Muscle layer of duodenum (tissue), 2 donors: ENCODE measurements around the gene ACER3.

Experiments
- H3K27ac ChIP-seq: one replicate; pipeline ENCODE4 v1.7.0; 2013; ENCODE audit warnings: mild to moderate bottlenecking, low read length
- H3K27me3 ChIP-seq: one replicate; pipeline ENCODE4 v1.7.0; 2013; ENCODE audit warnings: low read depth, mild to moderate bottlenecking, control low read depth, low read length
- H3K36me3 ChIP-seq, 2 donors: one replicate each; pipeline ENCODE4 v1.7.0; 2013; ENCODE audit warnings: low read length in 2 of 2, control low read depth in 1 of 2, mild to moderate bottlenecking in 1 of 2; ENCODE audit not compliant: insufficient read depth in 2 of 2, control insufficient read depth in 1 of 2
- H3K4me1 ChIP-seq, 2 donors: one replicate each; pipeline ENCODE4 v1.7.0; 2013; ENCODE audit warnings: low read length in 2 of 2, mild to moderate bottlenecking in 2 of 2, control low read depth in 1 of 2, moderate library complexity in 1 of 2; ENCODE audit not compliant: insufficient read depth in 2 of 2, control insufficient read depth in 1 of 2
- H3K4me3 ChIP-seq, 2 donors: one replicate each; pipeline ENCODE4 v1.7.0; 2013; ENCODE audit warnings: low read length in 2 of 2, low read depth in 1 of 2, mild to moderate bottlenecking in 1 of 2
- H3K9me3 ChIP-seq, 2 donors: one replicate each; pipeline ENCODE4 v1.7.0; 2013; ENCODE audit warnings: low read length in 2 of 2, control low read depth in 1 of 2, mild to moderate bottlenecking in 1 of 2; ENCODE audit not compliant: control insufficient read depth in 1 of 2
- donor health status: healthy.

The ACER3 gene

GRCh38 chr11:76978239-76978638 lies 117.5 kb downstream of the ACER3 start:
- H3K4me1 ChIP-seq: no peaks in the 10 kb centered on the region
- H3K4me3 ChIP-seq: no peak overlapping the region

GRCh38 chr11:76978818-76979217 lies 118.1 kb downstream of the ACER3 start:
- no peak overlapping the region for H3K27ac ChIP-seq
- peaks cover 0 to 14% of the 10 kb centered on the region in 2 donors for H3K36me3 ChIP-seq
- no peaks in the 10 kb centered on the region for H3K4me1 ChIP-seq
- H3K4me3 ChIP-seq: no peak overlapping the region
- H3K9me3 ChIP-seq: no peaks in the 10 kb centered on the region
- H3K27me3 ChIP-seq: no peaks in the 10 kb centered on the region

More at GRCh38 chr11:76978239-76978638, 117.5 kb downstream of the ACER3 start:
- H3K27ac ChIP-seq: no peak overlapping the region
- H3K9me3 ChIP-seq: no peaks in the 10 kb centered on the region
- H3K27me3 ChIP-seq: no peaks in the 10 kb centered on the region
- H3K36me3 ChIP-seq: peaks cover 0 to 14% of the 10 kb centered on the region in 2 donors

DNA sequence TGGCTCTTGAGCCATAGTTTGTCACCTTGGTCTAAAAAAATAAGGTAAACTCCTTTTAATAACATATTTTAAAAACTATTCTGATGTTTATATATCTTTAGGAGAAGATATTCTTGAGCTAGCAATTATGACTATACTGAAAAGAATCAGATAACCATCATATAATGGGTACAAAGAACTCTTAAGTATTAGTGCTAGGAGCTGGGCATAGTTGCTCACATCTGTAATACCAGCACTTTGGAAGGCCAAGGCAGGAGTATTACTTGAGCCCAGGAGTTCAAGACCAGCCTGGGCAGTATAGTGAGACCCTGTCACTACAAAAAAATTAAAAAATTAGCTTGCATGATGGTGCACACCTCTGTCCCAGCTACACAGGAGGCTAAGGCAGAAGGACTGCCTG lies 119.5 kb downstream of the ACER3 start:
- Histone ChIP-seq H3K9me3 (no peaks in the 10 kb centered on the region), H3K36me3 (peaks cover 0 to 14% of the 10 kb centered on the region in 2 donors), H3K27me3 (no peaks in the 10 kb centered on the region), H3K4me3 (no peak overlapping the region), H3K4me1 (no peaks in the 10 kb centered on the region), H3K27ac (no peak overlapping the region)

DNA sequence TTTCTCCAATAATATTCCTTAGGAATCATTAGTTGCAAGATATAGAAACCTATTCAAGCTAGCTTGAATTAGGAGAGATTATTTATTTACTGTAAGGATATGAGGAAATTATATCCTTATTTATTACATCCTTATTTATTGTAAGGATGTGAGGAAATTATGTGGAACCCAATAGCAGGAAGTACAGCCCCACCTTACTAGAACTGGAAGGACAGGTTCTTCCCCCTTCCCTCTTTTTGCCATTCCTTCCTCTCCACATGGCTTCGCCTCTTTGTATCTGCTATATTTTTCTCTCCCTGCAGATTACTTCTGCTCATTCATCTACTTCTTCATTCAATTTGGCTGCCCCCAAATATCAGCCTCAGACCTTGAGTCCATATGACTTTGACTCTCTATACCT lies 124.0 kb downstream of the ACER3 start:
- Histone ChIP-seq H3K4me1 (no peaks in the 10 kb centered on the region), H3K36me3 (peaks cover 0 to 4% of the 10 kb centered on the region in 2 donors), H3K4me3 (no peak overlapping the region), H3K9me3 (no peaks in the 10 kb centered on the region), H3K27me3 (no peaks in the 10 kb centered on the region), H3K27ac (no peak overlapping the region)

DNA sequence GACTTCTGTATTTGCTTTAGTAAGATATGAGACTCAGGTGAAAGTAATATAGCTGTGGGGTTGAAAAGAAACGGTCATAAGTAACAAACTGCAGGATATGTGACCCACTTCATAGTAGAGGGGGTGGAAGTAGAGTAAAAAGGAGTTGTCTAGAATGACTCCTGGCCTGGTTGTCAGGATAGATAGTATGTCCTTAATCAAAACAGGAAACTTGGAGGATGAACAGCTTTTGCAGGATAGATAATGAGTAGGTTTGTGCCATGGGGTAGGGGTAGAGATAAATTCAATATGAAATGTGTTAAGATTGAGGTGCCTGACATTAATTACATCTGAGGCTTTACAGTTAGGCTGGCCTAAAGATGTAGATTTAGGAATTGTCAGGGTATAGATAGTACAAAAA lies 126.5 kb downstream of the ACER3 start:
- Histone ChIP-seq H3K27me3 (no peaks in the 10 kb centered on the region), H3K9me3 (no peaks in the 10 kb centered on the region), H3K4me1 (no peaks in the 10 kb centered on the region), H3K4me3 (no peak overlapping the region), H3K27ac (no peak overlapping the region), H3K36me3 (peaks cover 0 to 12% of the 10 kb centered on the region in 2 donors)

DNA sequence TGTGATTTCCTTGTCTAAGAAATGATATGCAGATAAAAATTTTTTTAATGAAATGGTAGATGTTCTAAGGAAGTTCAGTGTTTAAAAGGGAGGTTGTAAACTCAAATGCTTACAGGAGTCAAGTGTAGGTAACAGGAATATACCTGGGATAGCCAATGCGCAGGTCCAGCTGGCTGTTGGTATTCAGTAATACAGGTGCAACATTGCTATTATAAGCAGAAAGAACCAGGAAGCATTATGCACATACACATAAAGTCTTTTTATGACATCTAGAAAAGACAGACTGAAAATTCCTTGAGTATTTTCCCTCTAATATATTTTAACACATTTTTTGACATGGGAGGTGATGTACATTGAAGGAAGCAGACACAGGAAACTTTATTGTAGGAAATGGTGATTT lies 129.9 kb downstream of the ACER3 start:
- Histone ChIP-seq H3K4me3 (no peak overlapping the region), H3K27ac (no peak overlapping the region), H3K36me3 (peaks cover 9 to 12% of the 10 kb centered on the region in 2 donors)

DNA sequence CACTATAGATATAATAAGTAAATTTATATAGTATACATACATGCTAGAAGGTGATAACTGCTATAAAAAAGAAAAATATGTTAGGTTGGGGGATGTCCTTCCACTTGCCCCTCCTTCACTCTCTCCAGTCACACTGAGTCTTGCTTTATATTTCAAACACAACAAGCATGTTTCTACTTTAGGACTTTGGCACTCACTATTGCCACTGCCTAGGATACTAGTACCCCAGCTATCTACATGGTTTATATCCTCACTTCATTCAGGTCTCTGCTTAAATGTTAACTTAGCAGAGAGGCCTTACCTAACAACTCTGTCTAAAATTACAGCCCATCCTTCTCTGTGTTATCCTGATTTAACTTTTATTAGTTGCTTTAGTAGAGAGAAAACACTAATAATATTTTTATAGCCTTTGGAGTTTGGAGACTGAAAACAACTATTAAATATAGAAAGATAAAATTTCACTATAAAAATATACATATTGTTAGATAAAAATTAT lies 134.4 kb downstream of the ACER3 start:
- no peak overlapping the region for H3K27ac ChIP-seq
- H3K27me3 ChIP-seq: no peaks in the 10 kb centered on the region
- H3K4me3 ChIP-seq: no peak overlapping the region
- H3K4me1 ChIP-seq: no peaks in the 10 kb centered on the region
- peaks cover 6 to 25% of the 10 kb centered on the region in 2 donors for H3K36me3 ChIP-seq
- peaks cover 0 to 6% of the 10 kb centered on the region in 2 donors for H3K9me3 ChIP-seq

More for the DNA sequence above, 129.9 kb downstream of the ACER3 start:
- H3K9me3 ChIP-seq: no peaks in the 10 kb centered on the region
- no peaks in the 10 kb centered on the region for H3K27me3 ChIP-seq
- no peaks in the 10 kb centered on the region for H3K4me1 ChIP-seq

DNA sequence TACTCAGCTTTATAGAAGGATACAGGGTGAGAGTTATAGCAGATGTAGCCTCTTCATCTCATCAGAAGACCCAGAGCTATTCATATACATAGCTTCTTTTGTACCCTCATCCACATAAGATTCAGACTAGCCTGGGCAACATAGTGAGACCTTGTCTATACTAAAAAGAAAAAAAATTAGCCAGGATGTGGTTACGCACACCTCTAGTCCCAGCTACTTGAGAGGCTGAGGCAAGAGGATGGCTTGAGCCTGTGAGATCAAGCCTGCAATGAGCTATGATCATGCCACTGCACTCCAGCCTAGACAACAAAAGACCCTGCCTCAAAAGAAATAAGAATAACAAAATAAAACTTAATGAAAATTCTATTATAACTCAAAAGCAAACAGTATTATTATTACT lies 136.8 kb downstream of the ACER3 start:
- no peak overlapping the region for H3K4me3 ChIP-seq
- peaks cover 0 to 6% of the 10 kb centered on the region in 2 donors for H3K9me3 ChIP-seq
- peaks cover 3 to 25% of the 10 kb centered on the region in 2 donors for H3K36me3 ChIP-seq
- no peaks in the 10 kb centered on the region for H3K4me1 ChIP-seq
- no peaks in the 10 kb centered on the region for H3K27me3 ChIP-seq
- H3K27ac ChIP-seq: no peak overlapping the region

DNA sequence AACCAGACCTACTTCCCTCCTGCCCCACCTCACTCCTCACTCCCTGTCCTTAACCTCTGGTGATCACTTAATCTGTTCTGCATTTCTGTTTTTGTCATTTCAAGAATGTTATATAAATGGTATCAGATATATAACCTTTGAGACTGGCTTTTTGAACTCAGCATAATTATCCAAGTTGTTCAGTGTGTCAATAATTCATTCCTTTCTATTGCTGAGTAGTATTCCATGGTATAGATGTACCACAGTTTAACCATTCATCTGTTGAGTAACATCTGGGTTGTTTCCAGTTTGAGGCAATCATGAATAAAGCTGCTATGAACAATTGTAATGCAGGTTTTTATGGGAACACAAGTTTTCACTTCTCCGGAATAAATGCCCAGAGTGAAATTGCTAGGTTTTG lies 138.9 kb downstream of the ACER3 start:
- Histone ChIP-seq H3K36me3 (peaks cover 3 to 15% of the 10 kb centered on the region in 2 donors), H3K27me3 (no peaks in the 10 kb centered on the region), H3K4me3 (no peak overlapping the region), H3K9me3 (peaks cover 0 to 6% of the 10 kb centered on the region in 2 donors), H3K4me1 (no peaks in the 10 kb centered on the region), H3K27ac (no peak overlapping the region)

- H3K27me3 ChIP-seq: no peaks in the 10 kb centered on the region
- no peak overlapping the region for H3K27ac ChIP-seq
- peaks cover 0 to 6% of the 10 kb centered on the region in 2 donors for H3K9me3 ChIP-seq
Observed at GRCh38 chr11:77001613-77002012, 140.9 kb downstream of the ACER3 start.

GRCh38 chr11:77002776-77003175 lies 142.1 kb downstream of the ACER3 start:
- Histone ChIP-seq H3K4me1 (no peaks in the 10 kb centered on the region), H3K9me3 (peaks cover 0 to 6% of the 10 kb centered on the region in 2 donors), H3K27ac (no peak overlapping the region), H3K4me3 (no peak overlapping the region), H3K27me3 (no peaks in the 10 kb centered on the region), H3K36me3 (peaks cover 3 to 21% of the 10 kb centered on the region in 2 donors)

More at GRCh38 chr11:77001613-77002012, 140.9 kb downstream of the ACER3 start:
- no peak overlapping the region for H3K4me3 ChIP-seq
- peaks cover 3 to 21% of the 10 kb centered on the region in 2 donors for H3K36me3 ChIP-seq
- no peaks in the 10 kb centered on the region for H3K4me1 ChIP-seq

GRCh38 chr11:77003963-77004362 lies 143.2 kb downstream of the ACER3 start:
- Histone ChIP-seq H3K4me1 (no peaks in the 10 kb centered on the region), H3K27me3 (no peaks in the 10 kb centered on the region), H3K27ac (no peak overlapping the region)

More at GRCh38 chr11:77003963-77004362, 143.2 kb downstream of the ACER3 start:
- Histone ChIP-seq H3K4me3 (no peak overlapping the region), H3K9me3 (peaks cover 0 to 6% of the 10 kb centered on the region in 2 donors), H3K36me3 (peaks cover 0 to 18% of the 10 kb centered on the region in 2 donors)
